B cell (primary cell): ENCODE data around the gene GRAMD2B. TPM values are rescaled to one million over a fixed set of nuclear protein-coding genes. Genes with fewer than 3 reads are reported as not detected.

Source experiments
- ATAC-seq: fragments of 200-7000 bp; cut with Tn5 transposase; one replicate; pipeline ENCODE4 v1.10.0; 2021; ENCODE audit warnings: low read depth, mild to moderate bottlenecking, moderate number of reproducible peaks, moderate library complexity
- CTCF ChIA-PET: fragments of 350-600 bp; sonication (Branson Sonifier 250); formaldehyde crosslinking; loops from one replicate; lab custom pipeline; 2021; ENCODE audit warnings: antibody characterized with exemption, inconsistent platforms; lab: Charles Lee
- POLR2A ChIA-PET: fragments of 350-600 bp; sonication (Branson Sonifier 250); formaldehyde crosslinking; loops from one replicate; lab custom pipeline; 2021; ENCODE audit warnings: antibody characterized with exemption; lab: Charles Lee
- DNase-seq: peaks from one replicate; pipeline ENCODE4 v3.0.0; 2013
- H2AFZ ChIP-seq: 2 replicates; pipeline ENCODE4 v1.6.1; 2012; ENCODE audit warnings: mild to moderate bottlenecking, low read depth, low read length; ENCODE audit not compliant: insufficient read depth, poor library complexity, severe bottlenecking
- H3K27ac ChIP-seq, 2 donors: 1 replicate in 1 of 2; 2 replicates in 1 of 2; pipeline ENCODE4 v1.5.1; 2012 to 2013; ENCODE audit warnings: low read length in 2 of 2, mild to moderate bottlenecking in 2 of 2, moderate library complexity in 1 of 2
- H3K27me3 ChIP-seq, 4 experiments: fragments of 200-600 bp in 1 of 4; sonication (generic) in 1 of 4; replicated peaks in 1 of 4; 1 replicate in 2 of 4; 2 replicates in 2 of 4; pipeline versions ENCODE4 v1.6.1 to v1.7.0; 2013 to 2016; ENCODE audit warnings: low read length in 3 of 4, mild to moderate bottlenecking in 2 of 4, mixed read lengths in 1 of 4, moderate library complexity in 1 of 4; ENCODE audit not compliant: insufficient read depth in 4 of 4, control insufficient read depth in 3 of 4; ENCODE audit errors: control extremely low read depth in 1 of 4
- H3K36me3 ChIP-seq, 2 experiments: replicated peaks in 1 of 2; 1 replicate in 1 of 2; 2 replicates in 1 of 2; pipeline versions ENCODE4 v1.6.1 to v1.7.1; 2013; ENCODE audit warnings: low read length in 1 of 2; ENCODE audit not compliant: insufficient read depth in 2 of 2, control insufficient read depth in 1 of 2; ENCODE audit errors: control extremely low read depth in 1 of 2, extremely low read depth in 1 of 2
- H3K4me1 ChIP-seq, 2 donors: fragments of 200-600 bp in 1 of 2; sonication (generic) in 1 of 2; 1 replicate in 1 of 2; 2 replicates in 1 of 2; pipeline versions ENCODE4 v1.5.1 to v1.6.1; 2013 to 2017; ENCODE audit warnings: low read length in 2 of 2; ENCODE audit not compliant: control insufficient read depth in 2 of 2, insufficient read depth in 2 of 2
- H3K4me2 ChIP-seq: replicated peaks from 2 replicates; pipeline ENCODE3; 2012; ENCODE audit warnings: mild to moderate bottlenecking, low read depth, low read length; ENCODE audit not compliant: poor library complexity, severe bottlenecking
- H3K4me3 ChIP-seq, 5 experiments: fragments of 200-600 bp in 1 of 5; sonication (generic) in 1 of 5; 1 replicate in 3 of 5; 2 replicates in 2 of 5; pipeline versions ENCODE4 v1.5.1 to v1.7.0; 2011 to 2016; ENCODE audit warnings: low read length in 4 of 5, mild to moderate bottlenecking in 4 of 5, low read depth in 2 of 5, control low read depth in 1 of 5, moderate library complexity in 1 of 5; ENCODE audit not compliant: insufficient read depth in 1 of 5; ENCODE audit errors: control extremely low read depth in 1 of 5, extremely low read depth in 1 of 5
- H3K79me2 ChIP-seq: fragments of 200-600 bp; sonication (generic); one replicate; pipeline ENCODE4 v1.6.0; 2016; ENCODE audit warnings: low read length; ENCODE audit not compliant: control insufficient read depth, insufficient read depth
- H3K9ac ChIP-seq: fragments of 200-600 bp; sonication (generic); 2 replicates; pipeline ENCODE4 v1.6.1; 2017; ENCODE audit warnings: mild to moderate bottlenecking, low read length, moderate library complexity
- H3K9me3 ChIP-seq, 3 donors: one replicate each; pipeline versions ENCODE4 v1.6.1 to v1.7.1; 2013; ENCODE audit warnings: low read length in 2 of 3; ENCODE audit not compliant: control insufficient read depth in 2 of 3, insufficient read depth in 1 of 3; ENCODE audit errors: control extremely low read depth in 1 of 3
- H4K20me1 ChIP-seq: 2 replicates; pipeline ENCODE4 v1.6.0; 2012; ENCODE audit warnings: mild to moderate bottlenecking, low read length; ENCODE audit not compliant: insufficient read depth, control insufficient read depth, poor library complexity, severe bottlenecking
- H3K27ac Mint-ChIP-seq: one replicate; pipeline ENCODE4 v1.8.0; 2021; ENCODE audit warnings: mixed read lengths
- H3K27me3 Mint-ChIP-seq: one replicate; pipeline ENCODE4 v1.8.0; 2021; ENCODE audit warnings: mixed read lengths
- H3K4me1 Mint-ChIP-seq: one replicate; pipeline ENCODE4 v1.8.0; 2021; ENCODE audit warnings: mixed read lengths
- H3K4me3 Mint-ChIP-seq: one replicate; pipeline ENCODE4 v1.8.0; 2021; ENCODE audit warnings: mixed read lengths
- H3K9me3 Mint-ChIP-seq: one replicate; pipeline ENCODE4 v1.8.0; 2022; ENCODE audit warnings: mixed read lengths; ENCODE audit not compliant: insufficient read depth
- EZH2 ChIP-seq: IDR thresholded peaks from 2 replicates; pipeline ENCODE4 v1.6.1; 2012; ENCODE audit warnings: borderline replicate concordance, low read depth, mild to moderate bottlenecking, moderate library complexity, low read length; ENCODE audit not compliant: insufficient read depth, poor library complexity, severe bottlenecking
- WGBS: methylation state at CpG from one replicate; pipeline ENCODE4 v1.1.5; 2013; ENCODE audit warnings: missing lambda C conversion rate; ENCODE audit not compliant: insufficient coverage; 5-methylcytosine and 5-hydroxymethylcytosine counted together
- intact Hi-C: fragments of 100-400 bp; cut with micrococcal nuclease; formaldehyde crosslinking; loops from one replicate; pipeline ENCODE4 v1.10.0; 2022
- polyA plus RNA-seq: library from polyadenylated mRNA; depleted of rRNA; stranded (reverse); fragments of >200 nt; gene quantifications from 2 replicates; pipeline ENCODE4 v1.2.3, GENCODE V29; 2012
- total RNA-seq, 2 donors: library from RNA; stranded (reverse); fragments of 120-200 nt in 1 of 2; gene quantifications; 1 replicate in 1 of 2; 2 replicates in 1 of 2; pipeline versions ENCODE4 v1.2.3 to v1.2.4, GENCODE V29; 2013 to 2022
- TF ChIP-seq, protein P1 (sequence below): fragments of 200-600 bp; IDR thresholded peaks from one replicate; pipeline ENCODE4 v1.8.0; 2022; ENCODE audit warnings: antibody characterized with exemption, mild to moderate bottlenecking

The GRAMD2B gene
- total and polyA plus RNA-seq, 2 donors (not counting 1 experiment from before 2014, with no cell fraction given) = 0.86 to 3.6 TPM

DNA sequence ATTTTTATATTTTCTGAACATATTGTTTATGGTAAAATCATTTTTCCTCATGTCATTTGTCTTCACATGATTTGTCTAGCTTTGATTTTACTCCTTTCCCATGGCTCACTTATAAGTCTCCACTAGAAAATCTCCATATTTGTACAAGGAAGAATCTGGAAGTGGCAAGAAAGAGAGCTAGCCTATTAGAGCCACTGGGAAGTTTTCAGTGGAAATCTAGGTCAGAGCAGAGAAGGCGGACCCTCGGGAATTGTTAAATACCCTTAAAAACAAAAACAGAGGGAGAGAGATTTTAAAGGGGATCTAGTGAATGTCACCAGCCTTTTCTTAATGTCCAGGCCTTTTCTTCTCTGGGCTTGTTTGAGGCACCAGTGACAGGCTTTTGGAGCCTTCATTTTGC is 56.6 kb downstream of the GRAMD2B start:
- H3K9ac ChIP-seq = no peak overlapping the region
- CTCF ChIA-PET = interaction anchor here (1.2 kb wide), 1 partner anchor 140 kb away, joined by 3 read pairs; no protein-coding TSS in a partner anchor
- H3K27ac Mint-ChIP-seq = no peak overlapping the region

DNA sequence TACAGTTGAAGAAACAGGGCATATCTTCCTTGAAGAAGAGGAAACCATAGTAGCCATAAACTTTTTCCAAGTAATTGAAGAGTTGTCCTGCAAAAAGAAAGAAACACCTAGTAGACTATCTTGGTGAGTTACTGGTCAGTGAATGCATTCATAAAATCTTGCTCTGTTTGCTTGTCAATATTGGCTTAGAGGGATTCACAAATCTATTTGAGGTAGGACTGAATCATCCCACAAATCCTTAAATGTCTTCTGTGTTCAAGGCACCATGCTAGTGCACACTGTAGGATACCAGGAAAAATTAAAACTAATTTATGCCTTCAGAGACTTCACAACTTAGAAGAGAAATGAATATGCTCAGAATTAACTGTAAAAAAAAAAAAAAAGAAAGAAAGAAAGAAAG is 57.6 kb downstream of the GRAMD2B start:
- Histone ChIP-seq H4K20me1 (no peaks in the 10 kb centered on the region), H3K4me2 (no peak overlapping the region), H3K27ac (no peak overlapping the region), H3K4me1 (no peaks in the 10 kb centered on the region), H3K9ac (no peak overlapping the region), H3K36me3 (peaks cover 0 to 4% of the 10 kb centered on the region in 2 experiments), H3K79me2 (no peaks in the 10 kb centered on the region), H3K4me3 (no peak overlapping the region), H3K27me3 (no peaks in the 10 kb centered on the region), H2AFZ (no peak overlapping the region), H3K9me3 (no peaks in the 10 kb centered on the region)
- Mint-ChIP-seq H3K27ac (no peak overlapping the region), H3K9me3 (no peaks in the 10 kb centered on the region), H3K4me1 (no peaks in the 10 kb centered on the region), H3K4me3 (no peak overlapping the region), H3K27me3 (no peaks in the 10 kb centered on the region)
- ChIA-PET CTCF (no interaction called here), POLR2A (interaction anchor here (0.6 kb wide), 1 partner anchor 34 kb away, joined by 4 read pairs; no protein-coding TSS in a partner anchor)
- DNase-seq (no peak), ATAC-seq (no peak)
- TF ChIP-seq, protein P1, sequence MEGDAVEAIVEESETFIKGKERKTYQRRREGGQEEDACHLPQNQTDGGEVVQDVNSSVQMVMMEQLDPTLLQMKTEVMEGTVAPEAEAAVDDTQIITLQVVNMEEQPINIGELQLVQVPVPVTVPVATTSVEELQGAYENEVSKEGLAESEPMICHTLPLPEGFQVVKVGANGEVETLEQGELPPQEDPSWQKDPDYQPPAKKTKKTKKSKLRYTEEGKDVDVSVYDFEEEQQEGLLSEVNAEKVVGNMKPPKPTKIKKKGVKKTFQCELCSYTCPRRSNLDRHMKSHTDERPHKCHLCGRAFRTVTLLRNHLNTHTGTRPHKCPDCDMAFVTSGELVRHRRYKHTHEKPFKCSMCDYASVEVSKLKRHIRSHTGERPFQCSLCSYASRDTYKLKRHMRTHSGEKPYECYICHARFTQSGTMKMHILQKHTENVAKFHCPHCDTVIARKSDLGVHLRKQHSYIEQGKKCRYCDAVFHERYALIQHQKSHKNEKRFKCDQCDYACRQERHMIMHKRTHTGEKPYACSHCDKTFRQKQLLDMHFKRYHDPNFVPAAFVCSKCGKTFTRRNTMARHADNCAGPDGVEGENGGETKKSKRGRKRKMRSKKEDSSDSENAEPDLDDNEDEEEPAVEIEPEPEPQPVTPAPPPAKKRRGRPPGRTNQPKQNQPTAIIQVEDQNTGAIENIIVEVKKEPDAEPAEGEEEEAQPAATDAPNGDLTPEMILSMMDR = no peak
- intact Hi-C loops = no loop called here

More for the DNA sequence above, 56.6 kb downstream of the GRAMD2B start:
- peaks cover 0 to 4% of the 10 kb centered on the region in 2 experiments for H3K36me3 ChIP-seq
- no peak overlapping the region for H2AFZ ChIP-seq
- no peaks in the 10 kb centered on the region for H3K9me3 ChIP-seq
- H3K79me2 ChIP-seq = no peaks in the 10 kb centered on the region
- no peaks in the 10 kb centered on the region for H3K4me1 ChIP-seq
- H3K4me3 Mint-ChIP-seq = no peak overlapping the region
- H3K4me2 ChIP-seq = no peak overlapping the region
- no peak overlapping the region for H3K4me3 ChIP-seq
- no peak for ATAC-seq
- no peaks in the 10 kb centered on the region for H3K27me3 ChIP-seq
- no peaks in the 10 kb centered on the region for H3K9me3 Mint-ChIP-seq
- no peak for DNase-seq
- H3K27me3 Mint-ChIP-seq = no peaks in the 10 kb centered on the region
- WGBS = no CpG with 5 or more reads among the region's 2 CpGs
- no peak for TF ChIP-seq EZH2
- TF ChIP-seq, protein P1 = no peak
- H4K20me1 ChIP-seq = no peaks in the 10 kb centered on the region
- intact Hi-C loops = no loop called here
- H3K27ac ChIP-seq = no peak overlapping the region
- H3K4me1 Mint-ChIP-seq = no peaks in the 10 kb centered on the region
- POLR2A ChIA-PET = no interaction called here
